Liver (tissue), 3 donors: Measurements from ENCODE around the gene SPIRE2.

Experiments
- HNF4A ChIP-seq, 2 donors: conservative IDR thresholded peaks; 2 replicates each; pipeline ENCODE4 v1.6.1; 2016; ENCODE audit warnings: antibody characterized with exemption in 2 of 2, mild to moderate bottlenecking in 2 of 2
- RAD21 ChIP-seq, 2 donors: IDR thresholded peaks; 2 replicates each; pipeline ENCODE4 v1.6.1; 2016; ENCODE audit warnings: antibody characterized with exemption in 2 of 2, mild to moderate bottlenecking in 2 of 2
- REST ChIP-seq: IDR thresholded peaks from 2 replicates; pipeline ENCODE4 v1.6.1; 2016; ENCODE audit warnings: antibody characterized with exemption, mild to moderate bottlenecking
- RXRA ChIP-seq, 2 donors: IDR thresholded peaks; 2 replicates each; pipeline ENCODE4 v1.6.1; 2017 to 2018; ENCODE audit warnings: antibody characterized with exemption in 2 of 2, mild to moderate bottlenecking in 1 of 2
- SP1 ChIP-seq: IDR thresholded peaks from 2 replicates; pipeline ENCODE4 v1.6.1; 2018; ENCODE audit warnings: antibody characterized with exemption, mild to moderate bottlenecking
- YY1 ChIP-seq: IDR thresholded peaks from 2 replicates; pipeline ENCODE4 v1.6.1; 2016; ENCODE audit warnings: antibody characterized with exemption, mild to moderate bottlenecking
- TF ChIP-seq, protein P1 (sequence below): fragments of 150-350 bp; IDR thresholded peaks from 2 replicates; pipeline ENCODE4 v1.5.1; 2017; ENCODE audit warnings: improper control_type of control experiment, low read depth, low read length; ENCODE audit not compliant: missing input control
- TF ChIP-seq, protein P2 (sequence below): IDR thresholded peaks from 2 replicates; pipeline ENCODE4 v1.6.1; 2016; ENCODE audit warnings: antibody characterized with exemption
- donor health status: healthy.
- donor health status: healthy.

DNA sequence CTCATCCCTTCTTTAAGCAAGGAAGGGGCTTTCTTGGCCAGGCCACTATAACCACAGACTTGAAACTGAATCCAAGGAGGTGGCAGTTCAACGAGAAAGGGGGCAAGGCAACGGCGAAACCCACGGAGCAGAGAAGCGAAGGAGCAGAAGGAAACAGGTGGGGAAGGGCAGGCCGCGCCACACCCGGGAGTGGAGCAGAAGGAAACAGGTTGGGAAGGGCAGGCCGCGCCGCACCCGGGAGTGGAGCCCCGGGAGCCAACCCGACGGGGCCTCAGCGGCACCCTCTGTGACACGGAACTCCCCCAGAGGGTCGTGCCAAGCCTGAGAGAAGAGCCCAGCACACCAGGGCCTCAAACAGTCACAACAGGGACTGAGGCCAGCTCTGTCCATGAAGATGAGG, 32.2 kb upstream of the SPIRE2 start:
- TF ChIP-seq, protein P1, sequence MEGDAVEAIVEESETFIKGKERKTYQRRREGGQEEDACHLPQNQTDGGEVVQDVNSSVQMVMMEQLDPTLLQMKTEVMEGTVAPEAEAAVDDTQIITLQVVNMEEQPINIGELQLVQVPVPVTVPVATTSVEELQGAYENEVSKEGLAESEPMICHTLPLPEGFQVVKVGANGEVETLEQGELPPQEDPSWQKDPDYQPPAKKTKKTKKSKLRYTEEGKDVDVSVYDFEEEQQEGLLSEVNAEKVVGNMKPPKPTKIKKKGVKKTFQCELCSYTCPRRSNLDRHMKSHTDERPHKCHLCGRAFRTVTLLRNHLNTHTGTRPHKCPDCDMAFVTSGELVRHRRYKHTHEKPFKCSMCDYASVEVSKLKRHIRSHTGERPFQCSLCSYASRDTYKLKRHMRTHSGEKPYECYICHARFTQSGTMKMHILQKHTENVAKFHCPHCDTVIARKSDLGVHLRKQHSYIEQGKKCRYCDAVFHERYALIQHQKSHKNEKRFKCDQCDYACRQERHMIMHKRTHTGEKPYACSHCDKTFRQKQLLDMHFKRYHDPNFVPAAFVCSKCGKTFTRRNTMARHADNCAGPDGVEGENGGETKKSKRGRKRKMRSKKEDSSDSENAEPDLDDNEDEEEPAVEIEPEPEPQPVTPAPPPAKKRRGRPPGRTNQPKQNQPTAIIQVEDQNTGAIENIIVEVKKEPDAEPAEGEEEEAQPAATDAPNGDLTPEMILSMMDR, result no peak
- no peak for TF ChIP-seq YY1
- TF ChIP-seq SP1, result no peak
- TF ChIP-seq HNF4A (conservative IDR thresholded peaks at IDR 0.05), result no peak
- no peak for TF ChIP-seq REST
- no peak for TF ChIP-seq RAD21 (IDR thresholded peaks at IDR 0.05)
- no peak for TF ChIP-seq RXRA (IDR thresholded peaks at IDR 0.05)
- TF ChIP-seq, protein P2, sequence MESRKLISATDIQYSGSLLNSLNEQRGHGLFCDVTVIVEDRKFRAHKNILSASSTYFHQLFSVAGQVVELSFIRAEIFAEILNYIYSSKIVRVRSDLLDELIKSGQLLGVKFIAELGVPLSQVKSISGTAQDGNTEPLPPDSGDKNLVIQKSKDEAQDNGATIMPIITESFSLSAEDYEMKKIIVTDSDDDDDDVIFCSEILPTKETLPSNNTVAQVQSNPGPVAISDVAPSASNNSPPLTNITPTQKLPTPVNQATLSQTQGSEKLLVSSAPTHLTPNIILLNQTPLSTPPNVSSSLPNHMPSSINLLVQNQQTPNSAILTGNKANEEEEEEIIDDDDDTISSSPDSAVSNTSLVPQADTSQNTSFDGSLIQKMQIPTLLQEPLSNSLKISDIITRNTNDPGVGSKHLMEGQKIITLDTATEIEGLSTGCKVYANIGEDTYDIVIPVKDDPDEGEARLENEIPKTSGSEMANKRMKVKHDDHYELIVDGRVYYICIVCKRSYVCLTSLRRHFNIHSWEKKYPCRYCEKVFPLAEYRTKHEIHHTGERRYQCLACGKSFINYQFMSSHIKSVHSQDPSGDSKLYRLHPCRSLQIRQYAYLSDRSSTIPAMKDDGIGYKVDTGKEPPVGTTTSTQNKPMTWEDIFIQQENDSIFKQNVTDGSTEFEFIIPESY, result no peak
